Epidermal melanocyte (primary cell): ENCODE data around the gene MED16.
"Not testable (repeated sequence)": the region's sequence is repeated elsewhere in the genome, so short reads cannot be mapped to it uniquely, and the experiment has no call there.

ENCODE experiments used
- DNase-seq: peaks from one replicate; pipeline ENCODE4 v3.0.0; 2011; ENCODE audit warnings: low spot score; ENCODE audit not compliant: insufficient read length

Gene MED16

GRCh38 chr19:911197-912033 is 18.4 kb upstream of the MED16 start:
- DNase-seq: no peak

GRCh38 chr19:907183-907853 is 14.3 kb upstream of the MED16 start:
- DNase-seq: no peak

GRCh38 chr19:906480-906879 is 13.5 kb upstream of the MED16 start:
- DNase-seq: no peak

GRCh38 chr19:904545-904944 is 11.6 kb upstream of the MED16 start:
- no peak for DNase-seq

GRCh38 chr19:903266-903797 is 10.3 kb upstream of the MED16 start:
- no peak for DNase-seq

- no peak for DNase-seq
These were observed 9.6 kb upstream of the MED16 start for GRCh38 chr19:902446-903226.

- no peak for DNase-seq
These were observed 9.0 kb upstream of the MED16 start for GRCh38 chr19:902093-902370.

- DNase-seq: no peak
These were observed 8.5 kb upstream of the MED16 start for GRCh38 chr19:901216-902092.

- no peak for DNase-seq
These were observed 7.5 kb upstream of the MED16 start for GRCh38 chr19:900302-901111.

- no peak for DNase-seq
These were observed 7.0 kb upstream of the MED16 start for GRCh38 chr19:900043-900301.

- DNase-seq: no peak
These were observed 6.5 kb upstream of the MED16 start for GRCh38 chr19:899336-900042.

- no peak for DNase-seq
These were observed 5.7 kb upstream of the MED16 start for GRCh38 chr19:898663-899062.

GRCh38 chr19:897442-898039 is 4.6 kb upstream of the MED16 start:
- DNase-seq: no peak

GRCh38 chr19:896999-897398 is 4.0 kb upstream of the MED16 start:
- no peak for DNase-seq

GRCh38 chr19:896434-896833 is 3.4 kb upstream of the MED16 start:
- DNase-seq: no peak

GRCh38 chr19:892243-892893 is 619 bp downstream of the MED16 start:
- DNase-seq: no peak

- not testable (repeated sequence) for DNase-seq
These were observed 1.4 kb downstream of the MED16 start for GRCh38 chr19:891421-892200.

GRCh38 chr19:890831-891230 is 2.2 kb downstream of the MED16 start:
- DNase-seq: no peak
